SK-N-SH (cell line): ENCODE results near the gene PCYT1B.

Source experiments
- CHD2 ChIP-seq: fragments of 150-350 bp; IDR thresholded peaks from 2 replicates; pipeline ENCODE4 v1.6.1; 2018; ENCODE audit warnings: low read length; ENCODE audit not compliant: partially characterized antibody
- CTCF ChIP-seq: fragments of 200-600 bp; sonication (generic); IDR thresholded peaks from 2 replicates; pipeline ENCODE4 v1.6.1; 2017; ENCODE audit warnings: antibody characterized with exemption, mild to moderate bottlenecking, moderate library complexity
- EP300 ChIP-seq, 2 experiments: IDR thresholded peaks; 2 replicates each; pipeline versions ENCODE4 v1.4.0 to v1.6.1; 2012; ENCODE audit warnings: borderline replicate concordance in 1 of 2, low read depth in 1 of 2, low read length in 1 of 2
- EZH2phosphoT487 ChIP-seq: fragments of 200-600 bp; sonication (generic); IDR thresholded peaks from 2 replicates; pipeline ENCODE4 v1.6.1; 2017; ENCODE audit warnings: low read depth, mixed run types, mild to moderate bottlenecking, antibody characterized with exemption, moderate library complexity, borderline replicate concordance
- MAX ChIP-seq: IDR thresholded peaks from 2 replicates; pipeline ENCODE4 v1.4.0; 2012; ENCODE audit warnings: low read depth
- POLR2AphosphoS5 ChIP-seq: IDR thresholded peaks from 2 replicates; pipeline ENCODE4 v1.6.1; 2012; ENCODE audit warnings: low read depth, low read length
- RAD21 ChIP-seq: IDR thresholded peaks from 2 replicates; pipeline ENCODE4 v1.6.1; 2012; ENCODE audit warnings: mild to moderate bottlenecking, low read length
- RCOR1 ChIP-seq: fragments of 150-350 bp; IDR thresholded peaks from 2 replicates; pipeline ENCODE4 v1.6.1; 2017; ENCODE audit warnings: antibody characterized with exemption, low read length
- REST ChIP-seq: IDR thresholded peaks from 2 replicates; pipeline ENCODE4 v1.6.1; 2012; ENCODE audit warnings: mild to moderate bottlenecking, low read depth, low read length, moderate library complexity
- TCF12 ChIP-seq: IDR thresholded peaks from 2 replicates; pipeline ENCODE4 v1.4.0; 2012
- YY1 ChIP-seq: IDR thresholded peaks from 2 replicates; pipeline ENCODE4 v1.4.0; 2012; ENCODE audit warnings: low read depth, mild to moderate bottlenecking

- TF ChIP-seq CTCF (no peak), POLR2AphosphoS5 (no peak), RAD21 (no peak), RCOR1 (no peak), EZH2phosphoT487 (no peak), MAX (no peak), REST (no peak), TCF12 (no peak), CHD2 (no peak), YY1 (no peak), EP300 (IDR thresholded peaks at IDR 0.05; ENCODE audit: borderline replicate concordance in 1 of 2, low read depth in 1 of 2, low read length in 1 of 2) (no peak)
These were observed 94.1 kb downstream of the PCYT1B start for GRCh38 chrX:24553011-24553410.
